CD14-positive monocyte (primary cell): ENCODE data around the gene NTM. TPM values are rescaled to one million over a fixed set of nuclear protein-coding genes. Genes with fewer than 3 reads are reported as not detected.

Experiments
- DNase-seq, 3 donors: peaks; one replicate each; pipeline ENCODE4 v3.0.0-alpha.2; 2011 to 2022
- H2AFZ ChIP-seq: 2 replicates; pipeline ENCODE4 v1.6.0; 2012; ENCODE audit warnings: mild to moderate bottlenecking, low read depth, low read length, inconsistent platforms; ENCODE audit not compliant: insufficient read depth, poor library complexity, severe bottlenecking
- H3K27ac ChIP-seq, 2 donors: 1 replicate in 1 of 2; 2 replicates in 1 of 2; pipeline ENCODE4 v1.5.1; 2012 to 2013; ENCODE audit warnings: low read length in 2 of 2, control low read depth in 1 of 2, inconsistent platforms in 1 of 2, low read depth in 1 of 2, mild to moderate bottlenecking in 1 of 2
- H3K27me3 ChIP-seq, 2 donors: one replicate each; pipeline versions ENCODE4 v1.6.0 to v1.6.1; 2011 to 2013; ENCODE audit warnings: low read length in 2 of 2; ENCODE audit not compliant: control insufficient read depth in 2 of 2, insufficient read depth in 2 of 2
- H3K36me3 ChIP-seq, 2 donors: replicated peaks in 1 of 2; 1 replicate in 1 of 2; 2 replicates in 1 of 2; pipeline versions ENCODE4 v1.5.1 to v1.6.1; 2012 to 2013; ENCODE audit warnings: low read length in 2 of 2, control low read depth in 1 of 2, inconsistent platforms in 1 of 2, mild to moderate bottlenecking in 1 of 2; ENCODE audit not compliant: insufficient read depth in 2 of 2, control insufficient read depth in 1 of 2
- H3K4me1 ChIP-seq, 2 donors: 1 replicate in 1 of 2; 2 replicates in 1 of 2; pipeline versions ENCODE4 v1.5.1 to v1.6.1; 2012 to 2013; ENCODE audit warnings: low read length in 2 of 2, control low read depth in 1 of 2, inconsistent platforms in 1 of 2, mild to moderate bottlenecking in 1 of 2, moderate library complexity in 1 of 2; ENCODE audit not compliant: insufficient read depth in 2 of 2, control insufficient read depth in 1 of 2
- H3K4me2 ChIP-seq: replicated peaks from 2 replicates; pipeline ENCODE3; 2012; ENCODE audit warnings: low read length, moderate library complexity, mild to moderate bottlenecking; ENCODE audit not compliant: poor library complexity, severe bottlenecking; ENCODE audit errors: extremely low read depth
- H3K4me3 ChIP-seq, 3 experiments: fragments of 200-600 bp in 1 of 3; sonication (generic) in 1 of 3; replicated peaks in 1 of 3; 1 replicate in 2 of 3; 2 replicates in 1 of 3; pipeline ENCODE4 v1.5.1; 2011 to 2013; ENCODE audit warnings: low read length in 3 of 3, mild to moderate bottlenecking in 3 of 3, control low read depth in 2 of 3, low read depth in 2 of 3, inconsistent platforms in 1 of 3, moderate library complexity in 1 of 3
- H3K79me2 ChIP-seq: 2 replicates; pipeline ENCODE4 v1.6.0; 2012; ENCODE audit warnings: mild to moderate bottlenecking, control low read depth, inconsistent platforms, low read length, moderate library complexity; ENCODE audit not compliant: insufficient read depth
- H3K9ac ChIP-seq: 2 replicates; pipeline ENCODE4 v1.6.0; 2017; ENCODE audit warnings: low read length, mild to moderate bottlenecking; ENCODE audit not compliant: insufficient read depth, poor library complexity, severe bottlenecking
- H3K9me3 ChIP-seq, 2 donors: replicated peaks in 1 of 2; 1 replicate in 1 of 2; 2 replicates in 1 of 2; pipeline versions ENCODE4 v1.5.1 to v1.6.1; 2012 to 2013; ENCODE audit warnings: low read length in 2 of 2, control low read depth in 1 of 2; ENCODE audit not compliant: control insufficient read depth in 1 of 2, insufficient read depth in 1 of 2
- H4K20me1 ChIP-seq: 2 replicates; pipeline ENCODE4 v1.6.0; 2012; ENCODE audit warnings: mild to moderate bottlenecking, low read length, control low read depth, moderate library complexity; ENCODE audit not compliant: insufficient read depth
- H3K27ac Mint-ChIP-seq, 7 donors: one replicate each; pipeline ENCODE4 v1.8.0; 2020; ENCODE audit warnings: mild to moderate bottlenecking in 7 of 7, mixed read lengths in 7 of 7, moderate library complexity in 6 of 7, inconsistent platforms in 2 of 7
- H3K27me3 Mint-ChIP-seq, 3 donors: one replicate each; pipeline ENCODE4 v1.8.0; 2021 to 2022; ENCODE audit warnings: low read depth in 3 of 3, mild to moderate bottlenecking in 3 of 3, mixed read lengths in 3 of 3, moderate library complexity in 3 of 3, inconsistent platforms in 1 of 3
- H3K36me3 Mint-ChIP-seq, 2 donors: one replicate each; pipeline ENCODE4 v1.8.0; 2020; ENCODE audit warnings: mixed read lengths in 2 of 2, inconsistent platforms in 1 of 2, mild to moderate bottlenecking in 1 of 2
- H3K4me1 Mint-ChIP-seq: one replicate; pipeline ENCODE4 v1.8.0; 2020; ENCODE audit warnings: mild to moderate bottlenecking, mixed read lengths
- H3K4me3 Mint-ChIP-seq, 2 donors: one replicate each; pipeline ENCODE4 v1.8.0; 2020; ENCODE audit warnings: mild to moderate bottlenecking in 2 of 2, mixed read lengths in 2 of 2, moderate library complexity in 1 of 2
- H3K9me3 Mint-ChIP-seq, 7 donors: one replicate each; pipeline ENCODE4 v1.8.0; 2020 to 2022; ENCODE audit warnings: mixed read lengths in 7 of 7, mild to moderate bottlenecking in 6 of 7, moderate library complexity in 6 of 7, inconsistent platforms in 2 of 7
- CTCF ChIP-seq: fragments of 200-600 bp; IDR thresholded peaks from one replicate; pipeline ENCODE4 v1.8.0; 2022; ENCODE audit warnings: antibody characterized with exemption, mild to moderate bottlenecking
- WGBS: methylation state at CpG from one replicate; pipeline ENCODE4 v1.1.5; 2013; ENCODE audit warnings: missing lambda C conversion rate; ENCODE audit not compliant: insufficient coverage; 5-methylcytosine and 5-hydroxymethylcytosine counted together
- intact Hi-C, 2 donors: fragments of 100-400 bp; cut with micrococcal nuclease; formaldehyde crosslinking; loops; one replicate each; pipeline versions ENCODE4 v1.15.0 to v1.15.1; 2023
- polyA plus RNA-seq, 3 donors: library from polyadenylated mRNA; depleted of rRNA in 1 of 3; unstranded in 2 of 3; stranded (reverse) in 1 of 3; fragments of 300-500 nt in 2 of 3; fragments of >200 nt in 1 of 3; fragmentation: Illumina TruSeq in 2 of 3; gene quantifications; 1 replicate in 2 of 3; 2 replicates in 1 of 3; pipeline ENCODE4 v1.2.3, GENCODE V29; 2012 to 2021

NTM gene
- polyA plus RNA-seq, 3 donors = not detected

GRCh38 chr11:131760091-131761061, 390.0 kb downstream of the NTM start:
- Mint-ChIP-seq H3K9me3 (peaks cover 0 to 3% (median 1%) of the 10 kb centered on the region in 7 donors), H3K27me3 (peaks cover 2 to 6% (median 4%) of the 10 kb centered on the region in 3 donors), H3K27ac (no peak overlapping the region), H3K4me3 (no peak overlapping the region), H3K4me1 (no peaks in the 10 kb centered on the region), H3K36me3 (no peaks in the 10 kb centered on the region)
- Histone ChIP-seq H3K27me3 (no peaks in the 10 kb centered on the region), H2AFZ (no peak overlapping the region), H3K4me3 (no peak overlapping the region), H3K4me2 (no peak overlapping the region), H3K4me1 (no peaks in the 10 kb centered on the region), H3K9me3 (no peaks in the 10 kb centered on the region), H4K20me1 (no peaks in the 10 kb centered on the region), H3K36me3 (no peaks in the 10 kb centered on the region), H3K79me2 (no peaks in the 10 kb centered on the region), H3K27ac (no peak overlapping the region), H3K9ac (no peak overlapping the region)
- 84% methylated on average over 26 of the region's 26 CpGs for WGBS
- intact Hi-C loops = loop anchor here in 1 of 2 donors (10.0 kb wide), 1 partner anchor 364 kb away; no protein-coding TSS in a partner anchor
- no peak for DNase-seq
- no peak for TF ChIP-seq CTCF

- intact Hi-C loops = loop anchor here in 1 of 2 donors (10.0 kb wide), 1 partner anchor 362 kb away; no protein-coding TSS in a partner anchor
- Mint-ChIP-seq H3K36me3 (no peaks in the 10 kb centered on the region), H3K27me3 (peaks cover 2 to 9% (median 2%) of the 10 kb centered on the region in 3 donors), H3K27ac (no peak overlapping the region), H3K4me1 (no peaks in the 10 kb centered on the region), H3K9me3 (peaks cover 0 to 3% (median 0%) of the 10 kb centered on the region in 7 donors), H3K4me3 (no peak overlapping the region)
- 96% methylated on average over 14 of the region's 17 CpGs for whole genome bisulfite sequencing
- no peak overlapping the region for H3K9ac ChIP-seq
- H3K4me2 ChIP-seq = no peak overlapping the region
- H3K9me3 ChIP-seq = no peaks in the 10 kb centered on the region
- no peak overlapping the region for H3K4me3 ChIP-seq
- H3K36me3 ChIP-seq = no peaks in the 10 kb centered on the region
- no peaks in the 10 kb centered on the region for H3K27me3 ChIP-seq
- H3K4me1 ChIP-seq = no peaks in the 10 kb centered on the region
- no peak overlapping the region for H3K27ac ChIP-seq
- H4K20me1 ChIP-seq = no peaks in the 10 kb centered on the region
- H2AFZ ChIP-seq = no peak overlapping the region
- TF ChIP-seq CTCF = no peak
- H3K79me2 ChIP-seq = no peaks in the 10 kb centered on the region
- DNase-seq = no peak
Measured at GRCh38 chr11:131762346-131763110, 392.1 kb downstream of the NTM start.
